ENCODE measurements around the gene DLGAP1.

DLGAP1 gene

DNA sequence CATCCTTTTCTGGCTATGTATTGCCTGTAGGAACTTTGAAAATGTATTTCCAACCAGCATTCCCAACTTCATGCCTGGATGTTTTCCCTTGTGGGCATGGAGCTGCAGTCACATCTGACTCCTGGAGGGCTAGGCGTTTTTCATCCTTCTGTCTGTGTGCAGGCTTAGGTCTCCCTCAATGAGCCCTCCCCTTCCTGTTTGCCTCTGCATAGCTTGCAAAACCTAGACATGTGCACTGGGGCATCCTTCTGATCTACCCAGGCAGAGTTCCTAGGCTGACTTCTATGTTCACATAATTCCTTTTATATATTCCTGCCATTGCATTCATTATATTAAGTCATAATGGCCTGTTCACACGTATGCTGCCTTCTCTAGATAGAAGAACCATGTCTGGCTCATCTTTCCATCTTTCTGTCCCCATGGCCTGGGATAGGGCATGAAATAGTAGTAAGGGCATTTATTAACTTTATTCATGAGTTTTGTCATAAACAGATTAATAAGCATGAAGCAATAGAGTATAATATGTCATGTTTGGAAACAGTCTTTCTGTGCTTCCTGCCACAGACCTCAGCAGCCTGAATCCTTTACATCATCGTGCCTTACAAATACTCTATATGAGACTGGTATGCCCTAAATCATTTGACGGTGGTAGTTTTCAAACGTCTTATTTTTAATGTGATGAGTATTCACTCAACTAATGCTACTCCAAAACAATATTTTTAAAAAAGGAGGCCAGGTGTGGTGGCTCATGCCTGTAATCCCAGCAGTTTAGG lies 809.5 kb downstream of the DLGAP1 start:
- H3K4me2 ChIP-seq (ENCODE audit: low read length) = no peak overlapping the region
- H3K36me3 ChIP-seq (replicated peaks; ENCODE audit: low read depth, low read length) = no peaks in the 10 kb centered on the region
- H3K27me3 ChIP-seq (ENCODE audit: low read depth, low read length) = no peaks in the 10 kb centered on the region
- peaks cover 12% of the 10 kb centered on the region; the same call in 1 of the 2 replicates for H3K4me1 ChIP-seq (ENCODE audit: low read length)
- TF ChIP-seq, protein P1, sequence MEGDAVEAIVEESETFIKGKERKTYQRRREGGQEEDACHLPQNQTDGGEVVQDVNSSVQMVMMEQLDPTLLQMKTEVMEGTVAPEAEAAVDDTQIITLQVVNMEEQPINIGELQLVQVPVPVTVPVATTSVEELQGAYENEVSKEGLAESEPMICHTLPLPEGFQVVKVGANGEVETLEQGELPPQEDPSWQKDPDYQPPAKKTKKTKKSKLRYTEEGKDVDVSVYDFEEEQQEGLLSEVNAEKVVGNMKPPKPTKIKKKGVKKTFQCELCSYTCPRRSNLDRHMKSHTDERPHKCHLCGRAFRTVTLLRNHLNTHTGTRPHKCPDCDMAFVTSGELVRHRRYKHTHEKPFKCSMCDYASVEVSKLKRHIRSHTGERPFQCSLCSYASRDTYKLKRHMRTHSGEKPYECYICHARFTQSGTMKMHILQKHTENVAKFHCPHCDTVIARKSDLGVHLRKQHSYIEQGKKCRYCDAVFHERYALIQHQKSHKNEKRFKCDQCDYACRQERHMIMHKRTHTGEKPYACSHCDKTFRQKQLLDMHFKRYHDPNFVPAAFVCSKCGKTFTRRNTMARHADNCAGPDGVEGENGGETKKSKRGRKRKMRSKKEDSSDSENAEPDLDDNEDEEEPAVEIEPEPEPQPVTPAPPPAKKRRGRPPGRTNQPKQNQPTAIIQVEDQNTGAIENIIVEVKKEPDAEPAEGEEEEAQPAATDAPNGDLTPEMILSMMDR (IDR thresholded peaks at IDR 0.05; ENCODE audit: low read depth, low read length) = no peak
- TF ChIP-seq EZH2phosphoT487 (IDR thresholded peaks at IDR 0.05; ENCODE audit: low read depth) = no peak
- no peaks in the 10 kb centered on the region for H3K79me2 ChIP-seq (ENCODE audit: low read length)
- no peak overlapping the region for H3K4me3 ChIP-seq (ENCODE audit: low read length)
- no peaks in the 10 kb centered on the region for H3K9me3 ChIP-seq (ENCODE audit: insufficient read depth, low read length)
- no peak overlapping the region for H2AFZ ChIP-seq (ENCODE audit: low read depth, low read length)
- no peak overlapping the region for H3K27ac ChIP-seq (ENCODE audit: low read length)
- no peaks in the 10 kb centered on the region for H4K20me1 ChIP-seq (ENCODE audit: insufficient read depth, low read length)
- no peak overlapping the region for H3K9ac ChIP-seq (ENCODE audit: low read length)

DNA sequence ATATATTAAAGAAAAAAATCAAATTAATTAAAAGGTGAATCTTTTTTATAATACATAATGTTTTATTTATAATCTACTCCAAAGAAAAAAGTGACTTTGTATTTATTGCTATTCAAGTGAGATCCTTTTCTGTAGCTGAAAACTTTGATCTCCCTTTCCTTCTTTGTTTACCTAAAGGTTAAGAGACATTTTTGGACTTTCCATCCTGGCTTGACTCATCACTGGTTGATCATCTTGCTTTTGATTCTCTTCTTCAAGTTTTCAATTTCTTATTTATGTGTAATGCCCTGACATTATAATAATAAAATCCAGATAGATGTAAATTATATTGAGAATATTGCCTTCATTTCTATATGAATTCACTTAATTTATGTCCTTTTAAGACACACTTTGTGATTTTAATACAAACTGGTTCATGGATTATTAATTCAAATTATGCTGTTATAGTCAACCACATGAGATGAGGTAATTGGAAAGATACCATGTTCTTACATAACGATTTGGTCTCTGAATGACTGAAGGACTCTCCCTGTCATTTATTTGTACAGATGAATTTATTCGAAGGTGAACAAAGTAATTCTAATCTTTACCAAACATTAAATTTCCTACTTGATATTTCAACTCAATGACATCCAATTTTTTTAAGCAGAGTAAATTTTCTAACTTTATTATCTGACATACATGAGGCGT lies 820.7 kb downstream of the DLGAP1 start:
- Histone ChIP-seq H3K9me3 (ENCODE audit: insufficient read depth, low read length) (no peaks in the 10 kb centered on the region), H3K27me3 (ENCODE audit: low read depth, low read length) (no peaks in the 10 kb centered on the region), H3K9ac (ENCODE audit: low read length) (no peak overlapping the region), H2AFZ (ENCODE audit: low read depth, low read length) (no peak overlapping the region), H3K27ac (ENCODE audit: low read length) (no peak overlapping the region), H3K4me3 (ENCODE audit: low read length) (no peak overlapping the region), H3K4me2 (ENCODE audit: low read length) (no peak overlapping the region), H3K36me3 (replicated peaks; ENCODE audit: low read depth, low read length) (no peaks in the 10 kb centered on the region), H3K79me2 (ENCODE audit: low read length) (no peaks in the 10 kb centered on the region), H4K20me1 (ENCODE audit: insufficient read depth, low read length) (no peaks in the 10 kb centered on the region), H3K4me1 (ENCODE audit: low read length) (peaks cover 20% of the 10 kb centered on the region)
- TF ChIP-seq, protein P1 (IDR thresholded peaks at IDR 0.05; ENCODE audit: low read depth, low read length) = no peak
- no peak for TF ChIP-seq EZH2phosphoT487 (IDR thresholded peaks at IDR 0.05; ENCODE audit: low read depth)

DNA sequence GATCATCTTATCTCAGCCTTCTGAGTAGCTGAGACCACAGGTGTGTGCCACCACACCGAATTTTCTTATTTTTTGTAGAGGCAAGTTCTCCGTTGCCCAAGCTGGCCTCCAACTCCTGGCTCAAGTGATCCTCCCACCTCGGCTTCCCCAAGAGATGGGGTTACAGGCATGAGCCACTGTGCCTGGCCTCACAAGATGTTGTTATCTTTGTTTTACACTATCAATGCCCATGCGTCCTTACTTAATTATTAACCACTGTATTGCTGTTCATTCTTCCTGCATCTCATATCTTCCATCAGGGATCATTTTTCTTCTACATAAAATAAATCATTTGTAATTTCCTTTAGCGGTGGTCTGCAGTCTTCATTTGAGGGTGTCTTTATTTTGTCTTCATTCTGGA lies 823.2 kb downstream of the DLGAP1 start:
- H3K4me2 ChIP-seq (ENCODE audit: low read length) = no peak overlapping the region
- no peaks in the 10 kb centered on the region for H4K20me1 ChIP-seq (ENCODE audit: insufficient read depth, low read length)
- no peaks in the 10 kb centered on the region for H3K9me3 ChIP-seq (ENCODE audit: insufficient read depth, low read length)
- H3K4me1 ChIP-seq (ENCODE audit: low read length) = peaks cover 20% of the 10 kb centered on the region
- H3K27me3 ChIP-seq (ENCODE audit: low read depth, low read length) = no peaks in the 10 kb centered on the region
- no peaks in the 10 kb centered on the region for H3K36me3 ChIP-seq (replicated peaks; ENCODE audit: low read depth, low read length)
- no peak overlapping the region for H3K4me3 ChIP-seq (ENCODE audit: low read length)
- TF ChIP-seq EZH2phosphoT487 (IDR thresholded peaks at IDR 0.05; ENCODE audit: low read depth) = no peak
- TF ChIP-seq, protein P1 (IDR thresholded peaks at IDR 0.05; ENCODE audit: low read depth, low read length) = no peak
- no peak overlapping the region for H2AFZ ChIP-seq (ENCODE audit: low read depth, low read length)
- H3K79me2 ChIP-seq (ENCODE audit: low read length) = no peaks in the 10 kb centered on the region
- H3K9ac ChIP-seq (ENCODE audit: low read length) = no peak overlapping the region
- no peak overlapping the region for H3K27ac ChIP-seq (ENCODE audit: low read length)

DNA sequence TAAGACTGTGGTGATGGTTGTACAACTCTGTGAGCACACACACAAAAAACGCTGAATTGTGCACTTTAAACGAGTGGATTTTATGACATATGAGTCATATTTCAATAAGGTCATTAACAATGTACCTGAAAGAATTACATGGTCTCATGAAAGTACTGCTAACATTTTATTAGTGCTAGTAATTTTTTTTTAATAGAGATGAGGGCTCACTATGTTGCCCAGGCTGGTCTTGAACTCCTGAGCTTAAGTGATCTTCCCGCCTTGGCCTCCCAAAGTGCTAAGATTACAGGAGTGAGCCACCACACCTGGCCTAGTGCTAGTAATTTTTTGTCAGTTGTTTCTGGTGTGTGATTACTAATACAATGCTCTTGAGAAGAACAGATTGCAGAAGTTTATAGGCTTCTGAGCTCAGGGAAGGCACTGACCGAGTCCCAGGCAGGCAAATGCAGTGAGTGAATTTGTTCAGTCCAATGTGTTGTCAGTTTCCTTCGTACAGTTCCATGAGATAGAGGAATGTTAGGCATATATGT lies 828.1 kb downstream of the DLGAP1 start:
- Histone ChIP-seq H3K9me3 (ENCODE audit: insufficient read depth, low read length) (no peaks in the 10 kb centered on the region), H4K20me1 (ENCODE audit: insufficient read depth, low read length) (no peaks in the 10 kb centered on the region), H2AFZ (ENCODE audit: low read depth, low read length) (no peak overlapping the region), H3K4me1 (ENCODE audit: low read length) (peaks cover 18% of the 10 kb centered on the region), H3K79me2 (ENCODE audit: low read length) (no peaks in the 10 kb centered on the region), H3K27ac (ENCODE audit: low read length) (no peak overlapping the region), H3K4me2 (ENCODE audit: low read length) (no peak overlapping the region), H3K9ac (ENCODE audit: low read length) (no peak overlapping the region), H3K27me3 (ENCODE audit: low read depth, low read length) (0 out of 2 replicates have a peak, but pooled peaks cover 6% of the 10 kb centered on the region), H3K36me3 (replicated peaks; ENCODE audit: low read depth, low read length) (no peaks in the 10 kb centered on the region), H3K4me3 (ENCODE audit: low read length) (no peak overlapping the region)
- TF ChIP-seq, protein P1 (IDR thresholded peaks at IDR 0.05; ENCODE audit: low read depth, low read length) = no peak
- no peak for TF ChIP-seq EZH2phosphoT487 (IDR thresholded peaks at IDR 0.05; ENCODE audit: low read depth)
